Hematopoietic multipotent progenitor cell treated with erythropoietin and hydrocortisone succinate and interleukin-3 and kit ligand, for 15 days (in vitro differentiated cells): Measurements from ENCODE around the gene TOGARAM2.

Experiments used
- DNase-seq: peaks from one replicate; pipeline ENCODE4 v3.0.0-alpha.2; 2015; ENCODE audit warnings: low spot score

The TOGARAM2 gene

GRCh38 chr2:29000481-29000880 lies 19.4 kb downstream of the TOGARAM2 start:
- DNase-seq: no peak

DNA sequence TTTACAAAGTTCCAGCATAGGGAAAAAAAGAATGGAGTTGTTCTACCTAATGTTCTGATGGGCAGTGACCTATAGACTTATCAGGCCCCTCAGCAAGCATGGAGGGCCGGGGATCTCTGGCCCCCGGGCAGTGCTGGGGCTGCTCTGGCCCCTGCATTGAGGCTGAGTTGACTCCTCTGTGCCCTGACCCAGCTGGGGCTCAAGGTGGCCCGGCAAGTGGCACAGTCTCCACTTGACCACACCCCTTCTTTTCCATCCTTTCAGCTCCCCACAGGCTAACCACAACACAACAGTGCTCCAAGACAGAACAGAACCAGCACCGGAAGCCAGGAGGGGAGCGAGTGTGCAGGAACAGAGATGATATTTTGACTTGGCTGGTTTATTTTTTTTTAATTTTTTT lies 19.9 kb downstream of the TOGARAM2 start:
- no peak for DNase-seq

- no peak for DNase-seq
Observed at GRCh38 chr2:29001806-29002205, 20.7 kb downstream of the TOGARAM2 start.

DNA sequence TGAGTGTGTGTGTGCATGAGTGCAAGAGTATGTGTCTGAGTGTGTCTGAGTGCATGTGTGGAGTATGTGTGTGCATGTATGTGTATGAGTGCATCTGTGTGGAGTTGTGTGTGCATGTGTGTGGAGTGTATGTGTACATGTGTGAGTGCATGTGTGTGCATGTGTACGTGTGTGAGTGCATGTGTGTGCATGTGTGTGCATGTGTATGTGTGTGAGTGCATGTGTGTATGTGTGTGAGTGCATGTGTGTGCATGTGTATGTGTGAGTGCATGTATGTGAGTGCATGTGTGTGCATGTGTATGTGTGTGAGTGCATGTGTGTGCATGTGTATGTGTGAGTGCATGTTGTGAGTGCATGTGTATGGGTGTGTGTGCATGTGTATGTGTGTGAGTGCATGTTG lies 23.7 kb downstream of the TOGARAM2 start:
- no peak for DNase-seq

- no peak for DNase-seq
Observed at GRCh38 chr2:29005331-29005730, 24.2 kb downstream of the TOGARAM2 start.

DNA sequence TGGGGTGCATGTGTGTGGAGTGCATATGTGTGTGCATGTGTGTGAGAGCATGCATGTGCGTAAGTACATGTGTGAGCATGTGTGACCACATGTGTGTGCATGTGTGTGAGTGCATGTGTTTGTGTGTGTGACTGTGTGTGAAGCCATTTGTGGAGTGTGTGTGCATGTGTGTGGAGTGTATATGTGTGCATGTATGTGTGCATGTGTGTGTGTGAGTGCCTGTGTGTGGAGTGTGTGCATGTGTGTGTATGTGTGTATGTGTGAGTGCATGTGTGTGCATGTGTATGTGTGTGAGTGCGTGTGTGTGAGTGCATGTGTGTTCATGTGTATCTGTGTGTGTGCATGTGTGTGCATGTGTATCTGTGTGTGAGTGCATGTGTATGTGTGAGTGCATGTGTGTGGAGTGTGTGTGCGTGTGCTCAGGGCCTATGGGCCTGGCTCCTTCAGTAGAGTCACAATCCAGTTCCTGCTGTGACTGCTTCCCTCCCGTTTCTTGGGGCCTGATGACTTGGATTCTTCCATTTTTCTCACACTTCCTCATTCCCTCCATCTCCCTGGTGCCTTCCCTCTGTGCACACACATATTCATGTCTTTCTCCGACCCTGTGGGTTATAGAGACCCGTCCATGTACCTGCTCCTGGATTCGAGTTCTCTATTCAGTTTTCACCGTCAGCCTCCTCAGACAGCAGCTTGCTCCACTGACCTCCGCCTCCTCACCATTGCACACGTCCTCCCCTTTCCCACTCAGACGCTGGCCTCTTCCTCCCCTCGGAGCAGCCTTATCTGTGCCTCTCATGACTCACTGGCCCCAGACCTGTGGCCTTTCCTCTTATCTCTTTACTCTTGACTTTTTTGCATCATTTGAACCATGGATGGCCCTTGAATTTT lies 25.2 kb downstream of the TOGARAM2 start:
- DNase-seq: no peak

DNA sequence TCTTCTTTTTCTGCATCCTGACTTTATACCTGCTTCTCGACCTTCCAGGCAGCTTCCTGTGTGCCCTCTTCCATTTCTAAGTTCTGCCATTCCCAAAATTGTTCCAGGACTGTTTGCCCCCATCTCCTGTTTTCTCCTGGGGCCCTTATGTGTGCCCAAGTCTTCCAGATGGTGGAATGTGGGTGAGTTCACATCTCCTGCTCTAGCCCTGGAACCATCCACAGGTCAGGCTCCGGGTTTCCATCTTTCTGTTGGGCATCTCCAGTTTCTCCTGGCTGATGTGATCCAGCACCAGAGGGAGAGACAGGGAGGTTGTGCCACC lies 25.8 kb downstream of the TOGARAM2 start:
- DNase-seq: no peak

GRCh38 chr2:29009270-29009669 lies 28.2 kb downstream of the TOGARAM2 start:
- DNase-seq: no peak

DNA sequence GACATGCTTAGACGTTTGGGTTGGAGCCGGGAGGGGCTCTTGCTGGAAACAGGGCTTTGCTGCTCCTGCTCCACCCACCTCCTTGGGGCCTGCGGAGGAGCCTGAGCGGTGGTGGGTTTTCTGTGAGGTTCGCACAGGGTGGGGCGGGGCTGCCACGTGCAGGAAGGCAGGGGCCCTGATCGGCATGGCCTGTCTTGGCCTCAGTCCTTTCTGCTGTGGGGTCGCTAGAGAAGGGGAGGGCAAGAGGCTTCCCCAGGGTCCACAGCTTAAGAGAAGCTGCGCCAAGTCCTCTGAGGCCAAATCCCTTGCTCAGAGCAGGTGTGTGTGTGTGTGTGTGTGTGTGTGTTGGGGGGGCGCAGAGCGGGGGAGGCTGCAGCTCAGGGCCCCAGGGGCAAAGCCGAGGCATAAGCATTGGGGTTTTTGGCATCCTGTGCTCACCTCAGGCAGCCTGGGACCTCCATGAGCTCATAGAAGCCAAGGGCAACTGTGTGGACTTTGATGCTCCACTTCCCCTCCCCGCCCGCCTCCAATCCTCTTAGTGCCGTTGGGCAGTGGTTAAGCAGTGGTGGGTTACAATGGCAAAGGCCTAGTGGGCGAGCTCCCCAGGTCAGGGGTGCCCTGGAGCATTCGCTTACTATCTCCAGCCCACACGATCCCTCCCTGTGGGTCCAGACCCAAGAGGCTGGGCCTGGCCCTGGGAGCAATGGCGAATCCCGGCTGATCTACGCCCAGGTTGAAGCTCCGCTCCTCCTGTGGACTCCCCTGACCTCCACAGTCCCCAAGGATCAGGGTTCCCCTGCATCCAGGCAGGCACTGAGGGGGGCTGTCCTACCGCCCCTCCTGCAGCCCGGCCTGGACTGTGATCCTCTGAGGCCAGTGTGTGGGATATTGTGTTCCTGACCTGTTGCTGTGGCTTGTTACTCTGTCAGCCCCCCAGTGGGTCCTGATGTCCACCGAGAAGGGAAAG lies 28.9 kb downstream of the TOGARAM2 start:
- no peak for DNase-seq

GRCh38 chr2:29010946-29011345 lies 29.8 kb downstream of the TOGARAM2 start:
- DNase-seq: no peak

GRCh38 chr2:29011418-29012060 lies 30.4 kb downstream of the TOGARAM2 start:
- DNase-seq: no peak

- no peak for DNase-seq
Observed at GRCh38 chr2:29012211-29012681, 31.1 kb downstream of the TOGARAM2 start.

DNA sequence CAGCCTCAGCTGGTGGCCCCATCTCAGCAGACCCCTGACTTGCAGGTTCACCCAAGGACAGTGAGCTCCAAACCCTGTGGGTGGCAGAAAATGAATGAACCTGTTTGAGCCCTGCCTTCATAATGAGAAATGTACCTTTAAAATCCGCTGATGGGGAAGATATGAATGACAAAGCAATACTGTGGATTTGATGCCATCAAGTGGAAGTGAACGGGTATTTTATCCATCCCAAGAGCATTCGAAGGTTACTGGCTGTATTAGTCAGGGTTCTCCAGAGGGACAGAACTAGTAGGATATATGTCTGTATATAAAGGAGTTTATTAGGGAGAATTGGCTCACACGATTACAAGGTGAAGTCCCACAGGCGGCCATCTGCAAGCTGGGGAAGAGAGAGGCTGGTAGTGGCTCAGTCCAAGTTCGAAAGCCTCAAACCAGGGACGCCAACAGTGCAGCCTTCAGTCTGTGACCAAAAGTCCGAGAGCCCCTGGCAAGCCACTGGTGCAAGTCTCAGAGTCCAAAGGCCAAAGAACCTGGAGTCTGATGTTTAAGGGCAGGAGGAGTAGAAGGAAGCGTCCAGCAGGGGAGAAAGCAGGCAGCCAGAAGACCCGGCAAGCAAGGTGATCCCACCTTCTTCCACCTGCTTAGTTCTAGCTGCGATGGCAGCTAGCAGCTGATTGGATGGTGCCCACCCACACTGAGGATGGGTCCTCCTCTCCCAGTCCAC lies 32.1 kb downstream of the TOGARAM2 start:
- DNase-seq: no peak

- no peak for DNase-seq
Observed at GRCh38 chr2:29014331-29014730, 33.2 kb downstream of the TOGARAM2 start.

- DNase-seq: no peak
Observed at GRCh38 chr2:29014811-29015421, 33.8 kb downstream of the TOGARAM2 start.

- no peak for DNase-seq
Observed at GRCh38 chr2:29015701-29016470, 34.8 kb downstream of the TOGARAM2 start.

DNA sequence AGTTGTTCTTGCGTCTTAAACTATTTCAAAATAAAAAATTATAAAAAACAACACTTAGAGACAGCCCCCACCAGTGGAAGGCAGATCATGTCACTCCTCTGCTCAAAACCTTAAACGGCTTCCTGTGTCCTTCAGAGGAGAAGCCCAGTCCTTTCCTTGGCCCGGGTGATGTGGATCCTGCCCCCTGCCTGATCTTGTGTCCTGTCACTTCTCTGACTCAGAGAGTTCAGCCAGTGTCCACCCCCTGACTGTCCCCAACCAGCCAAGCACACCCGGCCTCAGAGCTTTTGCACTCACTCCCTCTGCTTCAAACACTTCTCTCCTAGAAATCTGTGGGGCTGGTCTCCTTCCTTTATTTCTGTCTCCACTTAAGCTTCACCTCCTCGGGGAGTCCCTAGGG lies 35.4 kb downstream of the TOGARAM2 start:
- DNase-seq: no peak

GRCh38 chr2:29017716-29018435 lies 36.8 kb downstream of the TOGARAM2 start:
- no peak for DNase-seq

DNA sequence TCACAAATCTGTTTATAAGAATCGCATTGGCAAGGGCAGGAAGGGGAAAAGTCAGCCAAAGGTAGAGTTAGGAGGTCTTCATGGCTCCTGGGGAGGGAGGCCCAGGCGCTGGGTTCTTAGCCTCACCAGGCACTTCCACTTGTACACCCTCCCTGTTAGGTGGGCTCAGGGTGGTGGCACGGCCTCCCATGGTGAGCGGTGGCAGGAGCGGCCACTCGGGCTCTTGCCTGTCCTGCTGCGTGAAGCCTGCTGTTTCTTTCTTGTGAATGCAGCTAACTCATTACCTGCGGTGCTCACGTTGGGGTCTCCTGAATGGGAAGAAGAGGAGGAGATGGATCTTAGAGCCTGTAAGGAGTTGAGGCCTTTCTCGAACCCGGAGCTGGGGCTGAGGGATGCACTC lies 40.8 kb downstream of the TOGARAM2 start:
- no peak for DNase-seq

GRCh38 chr2:29022679-29023078 lies 41.6 kb downstream of the TOGARAM2 start:
- DNase-seq: no peak
